GM19099 (cell line): ENCODE data around the gene ZSCAN12.

Experiments
- POLR2A ChIP-seq: IDR thresholded peaks from 3 replicates; pipeline ENCODE4 v1.6.1; 2011; ENCODE audit warnings: low read depth; ENCODE audit not compliant: insufficient read length; ENCODE audit errors: extremely low read depth

The ZSCAN12 gene

GRCh38 chr6:28369463-28369862 is 30.1 kb downstream of the ZSCAN12 start:
- TF ChIP-seq POLR2A = no peak

- TF ChIP-seq POLR2A = no peak
Observed at GRCh38 chr6:28368522-28368921, 31.0 kb downstream of the ZSCAN12 start.

DNA sequence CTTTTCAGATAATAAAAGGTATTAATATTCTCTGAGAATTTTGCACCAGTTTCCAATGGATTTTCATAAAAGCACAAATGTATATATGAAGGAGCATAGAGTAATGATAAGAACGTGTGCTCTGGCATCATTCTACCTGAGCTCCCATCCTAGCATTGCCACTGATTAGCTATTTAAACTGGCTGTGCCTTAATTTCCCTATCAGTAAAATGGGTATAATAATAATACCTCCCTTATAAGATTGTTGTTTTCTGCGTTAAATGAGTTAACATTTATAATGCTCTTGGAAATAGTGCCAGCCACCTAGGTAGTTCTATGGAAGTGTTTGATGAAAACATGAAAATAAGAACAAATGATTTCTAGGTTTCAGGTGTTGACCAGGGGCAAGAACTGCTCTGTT is 38.6 kb downstream of the ZSCAN12 start:
- TF ChIP-seq POLR2A = no peak

DNA sequence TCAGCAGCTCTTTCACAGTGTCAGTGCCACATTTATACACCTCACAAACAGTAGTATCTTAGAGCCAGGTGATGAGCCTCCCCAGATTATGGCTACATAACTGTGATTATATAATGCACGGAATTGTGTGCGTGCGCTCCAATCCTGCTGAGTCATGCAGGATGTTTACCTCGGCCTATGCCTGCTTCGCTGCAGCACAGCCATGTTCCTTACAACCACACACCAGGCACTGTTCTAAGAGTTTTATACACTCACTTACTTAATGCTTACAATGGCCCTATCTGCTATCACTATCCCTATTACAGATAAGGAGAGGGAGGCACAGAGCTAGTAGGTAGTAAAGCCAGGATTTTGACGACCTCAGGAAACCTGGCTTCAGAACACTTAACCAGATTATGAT is 42.5 kb downstream of the ZSCAN12 start:
- no peak for TF ChIP-seq POLR2A

- TF ChIP-seq POLR2A = no peak
Observed at GRCh38 chr6:28356666-28357020, 42.9 kb downstream of the ZSCAN12 start.

- no peak for TF ChIP-seq POLR2A
Observed at GRCh38 chr6:28355743-28356665, 43.5 kb downstream of the ZSCAN12 start.

DNA sequence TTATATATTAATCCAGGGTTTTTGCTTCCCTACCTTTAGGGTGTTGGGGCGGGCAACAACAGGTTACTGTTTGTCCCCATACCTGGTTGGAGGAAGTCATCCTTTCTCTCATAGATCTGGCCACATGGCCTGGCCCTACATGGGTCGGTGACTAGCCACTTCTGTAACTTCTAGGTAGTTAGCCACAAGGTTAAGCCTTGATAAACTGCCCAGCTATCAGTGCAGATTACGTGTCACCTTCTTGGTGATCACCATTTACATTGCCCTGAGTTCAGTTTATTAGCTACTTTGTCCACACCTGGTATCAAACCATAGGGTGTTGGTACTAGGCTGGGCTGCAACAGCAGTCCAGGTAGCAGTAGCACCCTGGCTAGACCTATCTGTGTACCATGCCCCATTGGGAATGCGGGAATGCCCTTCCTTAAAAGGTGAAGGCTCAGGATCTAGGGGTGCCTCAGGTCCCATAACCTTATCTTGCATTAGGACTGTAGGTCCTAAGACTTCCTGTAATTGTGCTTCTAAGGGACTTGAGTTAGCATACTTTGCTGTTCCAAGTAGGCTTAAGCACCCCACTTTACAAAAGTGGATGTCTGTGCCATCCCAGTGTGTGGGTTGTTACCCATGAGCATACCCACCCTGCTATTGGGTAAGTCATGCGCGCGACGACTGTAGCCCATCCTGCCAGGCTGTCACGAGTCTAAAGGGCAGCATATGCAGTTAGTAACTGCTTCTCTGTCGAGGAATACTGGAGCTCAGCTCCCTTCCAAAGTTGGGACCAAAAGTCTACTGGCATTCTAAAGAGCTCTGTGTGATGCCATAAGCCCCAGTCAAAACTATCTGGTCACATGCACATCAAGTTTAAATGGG is 44.6 kb downstream of the ZSCAN12 start:
- TF ChIP-seq POLR2A = no peak

GRCh38 chr6:28353981-28354676 is 45.4 kb downstream of the ZSCAN12 start:
- no peak for TF ChIP-seq POLR2A

DNA sequence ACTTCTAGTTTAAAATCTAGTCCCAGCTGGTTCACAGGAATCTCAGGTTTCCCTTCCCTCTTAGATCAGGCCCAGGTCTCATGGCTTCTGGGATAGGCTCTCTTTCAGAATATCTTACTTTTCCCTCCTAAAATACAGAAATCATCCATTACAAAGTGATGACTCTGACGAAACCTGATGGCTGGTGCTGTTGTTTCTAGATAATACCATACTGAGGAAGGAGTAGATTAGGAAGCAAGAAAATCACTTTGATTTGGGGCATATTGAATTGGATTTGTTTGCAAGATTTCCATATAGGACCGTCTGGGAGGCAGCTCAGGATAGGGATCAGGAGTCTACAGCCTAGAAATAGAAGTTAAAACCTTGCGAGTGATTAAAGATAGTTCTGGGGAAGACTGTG is 46.2 kb downstream of the ZSCAN12 start:
- no peak for TF ChIP-seq POLR2A

- TF ChIP-seq POLR2A = no peak
Observed at GRCh38 chr6:28351493-28351925, 48.0 kb downstream of the ZSCAN12 start.

DNA sequence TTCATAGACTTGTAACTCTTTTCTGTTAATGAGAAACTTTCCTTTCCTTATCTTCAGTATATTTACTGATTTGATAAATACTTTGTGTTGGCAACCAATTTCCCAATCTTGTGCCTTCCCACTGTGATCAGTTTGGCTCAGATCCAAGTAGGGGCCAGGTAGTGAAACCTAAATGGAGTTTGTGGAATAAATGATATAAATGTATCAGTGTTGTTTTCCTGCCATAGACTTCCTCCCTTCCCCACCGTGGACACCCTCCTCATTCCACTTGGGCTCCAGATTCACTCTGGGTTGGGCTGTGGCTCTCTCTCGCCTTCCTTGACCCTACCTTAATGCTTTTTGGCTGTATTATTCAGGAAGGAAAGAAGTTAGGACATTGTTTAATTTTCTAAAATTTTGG is 48.5 kb downstream of the ZSCAN12 start:
- TF ChIP-seq POLR2A = no peak

DNA sequence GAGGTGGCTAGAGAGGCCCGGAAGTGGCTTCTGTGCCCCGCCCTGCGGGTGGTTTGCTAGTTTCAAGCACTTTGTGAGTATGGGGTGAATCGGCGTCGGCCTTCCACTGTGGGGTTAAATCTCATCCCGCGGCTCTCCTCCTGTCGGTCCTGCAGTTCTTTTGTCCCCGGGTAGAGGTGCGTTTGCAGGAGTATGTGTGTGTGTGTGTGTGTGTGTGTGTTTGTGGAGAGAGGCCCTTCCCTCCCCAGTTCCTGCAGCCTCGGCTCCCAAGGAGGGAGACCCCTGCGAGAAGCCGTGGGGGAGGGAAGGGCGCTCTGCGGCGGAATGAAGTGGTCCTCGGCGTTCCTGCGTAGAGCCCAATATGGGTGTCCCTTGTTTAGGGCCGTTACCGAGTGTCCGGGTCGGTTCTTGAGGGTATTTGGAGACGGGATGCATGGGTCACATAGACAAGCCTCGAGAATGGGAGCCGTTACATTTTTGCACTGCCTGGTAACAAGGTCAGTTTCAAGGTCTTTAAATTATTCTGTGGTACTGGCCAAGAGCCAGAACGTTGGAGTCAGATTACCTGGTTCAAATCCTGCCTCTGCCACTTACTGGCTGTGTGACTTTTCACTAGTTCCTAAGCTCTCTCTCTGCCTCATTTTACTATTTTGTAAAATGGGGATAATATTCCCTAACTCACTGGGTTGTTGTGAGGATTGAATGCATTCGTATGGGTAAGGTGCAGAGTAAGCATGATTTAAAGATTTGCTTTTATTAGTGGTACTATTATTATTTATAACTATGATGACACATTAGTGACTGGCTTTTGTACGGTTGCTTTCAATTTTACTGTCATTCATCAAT is 49.4 kb downstream of the ZSCAN12 start, which contains the start of gene ZKSCAN3:
TSS of gene ZKSCAN3 (plus strand) at position 56 of the 846 bp plus-strand sequence. CDS start 9,640 bp downstream, outside the sequence.
- TF ChIP-seq POLR2A = peak; percentile 85

- TF ChIP-seq POLR2A = no peak
Observed at GRCh38 chr6:28349344-28349891, 50.1 kb downstream of the ZSCAN12 start.

DNA sequence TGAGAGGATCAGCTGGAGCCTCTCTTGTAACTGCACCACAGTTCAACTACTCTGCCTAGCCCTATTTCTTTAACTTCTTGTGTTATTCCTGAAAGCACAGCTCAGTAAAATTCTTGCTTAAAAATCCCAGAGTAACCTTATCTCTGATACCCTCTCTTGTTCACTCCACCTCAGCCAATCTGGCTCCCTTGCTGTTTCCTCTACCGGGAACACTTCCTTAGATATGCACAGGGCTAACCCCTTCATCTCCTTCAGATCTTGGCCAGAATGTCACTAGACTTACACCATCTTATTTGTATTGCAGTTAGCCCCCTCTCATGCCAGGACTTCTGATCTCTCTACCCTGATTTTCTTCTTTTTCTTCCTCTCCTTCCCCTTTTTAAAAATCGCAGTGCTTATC is 52.4 kb downstream of the ZSCAN12 start:
- no peak for TF ChIP-seq POLR2A
